ENCODE measurements around the gene EFCAB13.
"Not testable (repeated sequence)": the region's sequence is repeated elsewhere in the genome, so short reads cannot be mapped to it uniquely, and the experiment has no call there.

EFCAB13 gene

DNA sequence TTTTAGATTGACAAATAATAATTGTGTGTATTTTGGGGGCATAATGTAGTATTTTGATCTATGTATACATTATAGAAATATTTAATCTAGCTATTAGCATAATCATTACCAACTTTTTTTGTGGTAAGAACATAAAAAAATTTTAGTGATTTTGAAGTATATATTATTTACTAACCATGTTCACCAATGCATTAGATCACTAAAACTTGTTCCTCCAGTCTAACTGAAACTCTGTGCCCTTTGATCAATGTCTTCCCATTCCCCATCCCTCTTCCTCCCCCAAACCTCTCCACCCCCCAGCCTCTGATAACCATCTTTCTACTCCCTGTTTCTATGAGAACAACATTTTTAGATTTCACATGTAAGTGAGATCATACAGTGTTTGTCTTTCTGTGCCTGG is 8.5 kb downstream of the EFCAB13 start:
- DNase-seq, result no peak

DNA sequence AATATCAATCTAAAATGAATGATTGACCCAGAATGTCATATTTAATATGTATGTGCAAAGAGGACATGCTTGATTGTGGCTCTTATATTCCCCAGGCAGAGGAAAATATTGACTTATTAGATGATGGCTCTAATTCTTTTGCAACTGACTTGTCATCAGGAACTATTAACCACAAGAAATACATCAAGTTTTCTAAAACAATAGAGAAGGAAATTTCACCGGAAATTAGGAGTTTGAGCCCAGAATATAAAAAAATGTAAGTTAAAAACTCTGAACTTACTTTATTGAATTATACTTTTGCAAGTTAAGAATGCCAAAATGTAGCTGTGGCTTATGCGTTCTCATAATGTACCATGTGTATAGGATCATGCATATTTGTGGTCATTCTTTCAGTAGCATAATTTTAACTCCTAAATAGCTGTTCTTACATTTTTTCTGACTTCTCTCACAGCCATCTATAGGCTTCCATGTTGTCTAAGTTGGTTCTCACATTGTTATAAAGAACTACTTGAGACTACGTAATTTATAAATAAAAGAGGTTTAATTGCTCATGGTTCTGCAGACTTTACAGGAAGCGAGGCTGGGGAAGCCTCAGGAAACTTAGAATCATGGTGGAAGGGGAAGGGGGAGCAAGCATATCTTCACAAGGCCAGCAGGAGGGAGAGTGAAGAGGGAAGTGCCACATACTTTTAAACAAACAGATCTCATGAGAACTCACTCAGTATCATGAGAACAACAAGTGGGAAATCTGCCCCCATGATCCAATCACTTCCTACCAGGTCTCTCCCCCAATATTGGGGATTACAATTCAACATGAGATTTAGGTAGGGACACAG is 11.6 kb downstream of the EFCAB13 start:
- no peak for DNase-seq

DNA sequence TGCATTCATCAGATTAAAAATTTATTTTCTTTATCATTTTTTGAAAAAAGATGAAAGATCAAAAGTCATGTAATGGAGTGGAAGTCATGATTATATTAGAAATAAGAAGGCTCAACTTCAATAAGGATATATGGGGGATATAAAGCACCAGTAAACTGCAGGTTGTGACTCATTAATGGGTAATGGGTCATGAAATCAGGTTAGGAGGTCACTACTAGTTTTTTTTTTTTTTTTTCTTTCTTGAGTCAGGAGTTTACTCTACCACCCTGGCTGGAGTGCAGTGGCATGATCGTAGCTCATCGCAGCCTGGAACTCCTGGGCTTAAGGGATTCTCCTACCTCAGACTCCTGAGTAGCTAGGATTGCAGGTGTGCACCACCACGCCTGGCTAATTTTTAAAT is 14.3 kb downstream of the EFCAB13 start:
- DNase-seq, result no peak

DNA sequence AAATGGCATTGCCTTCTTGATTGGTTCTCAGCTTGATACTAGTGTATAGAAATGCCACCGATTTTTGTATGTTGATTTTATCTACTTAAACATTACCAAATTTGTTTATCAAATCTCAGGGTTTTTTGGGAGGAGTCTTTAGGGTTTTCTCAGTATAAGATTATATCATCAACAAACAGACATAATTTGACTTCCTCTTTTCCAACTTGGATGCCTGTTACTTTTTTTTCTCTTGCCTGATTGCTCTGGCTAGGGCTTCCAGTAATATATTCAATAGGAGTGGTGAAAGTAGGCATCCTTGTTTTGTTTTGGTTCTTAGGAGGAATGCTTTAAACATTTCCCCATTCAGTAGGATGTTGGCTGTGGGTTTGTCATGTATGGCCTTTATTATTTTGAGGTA is 29.1 kb downstream of the EFCAB13 start:
- DNase-seq, result no peak

DNA sequence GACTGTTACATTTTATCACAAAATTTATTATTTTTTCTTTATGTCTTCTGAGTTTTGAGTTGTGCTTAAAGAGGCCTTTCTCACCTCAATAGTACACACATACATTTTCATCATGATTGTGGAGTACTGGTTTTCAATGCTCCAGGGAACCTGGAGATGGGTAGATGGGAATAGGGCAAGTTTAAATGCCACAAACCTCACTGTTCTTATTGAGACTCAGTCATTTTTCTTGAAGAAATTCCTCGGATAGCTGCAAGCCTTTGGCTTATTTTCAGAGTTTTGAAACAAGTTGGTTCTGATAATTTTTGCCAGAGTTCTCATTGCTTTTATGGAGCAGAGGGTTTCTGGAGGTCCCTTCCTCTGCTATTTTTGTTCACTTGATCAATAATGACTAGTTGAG is 34.9 kb downstream of the EFCAB13 start:
- no peak for DNase-seq

DNA sequence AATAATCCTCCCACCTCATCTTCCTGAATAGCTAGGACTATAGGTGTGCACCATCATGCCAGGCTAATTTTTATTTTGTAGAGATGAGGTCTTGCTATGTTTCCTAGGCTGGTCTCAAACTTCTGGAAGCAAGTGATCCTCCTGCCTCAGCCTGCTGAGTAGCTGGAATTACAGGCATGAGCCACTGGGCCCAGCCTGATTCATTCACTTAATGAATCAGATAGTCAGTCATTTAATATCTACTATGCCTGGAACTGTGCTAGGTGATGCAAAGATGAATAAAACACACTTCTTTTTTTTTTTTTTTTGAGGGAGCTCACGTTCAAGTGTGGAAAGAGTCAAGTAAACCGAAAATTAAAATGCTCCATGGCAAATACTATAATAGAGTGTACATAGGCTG is 39.4 kb downstream of the EFCAB13 start:
- no peak for DNase-seq

DNA sequence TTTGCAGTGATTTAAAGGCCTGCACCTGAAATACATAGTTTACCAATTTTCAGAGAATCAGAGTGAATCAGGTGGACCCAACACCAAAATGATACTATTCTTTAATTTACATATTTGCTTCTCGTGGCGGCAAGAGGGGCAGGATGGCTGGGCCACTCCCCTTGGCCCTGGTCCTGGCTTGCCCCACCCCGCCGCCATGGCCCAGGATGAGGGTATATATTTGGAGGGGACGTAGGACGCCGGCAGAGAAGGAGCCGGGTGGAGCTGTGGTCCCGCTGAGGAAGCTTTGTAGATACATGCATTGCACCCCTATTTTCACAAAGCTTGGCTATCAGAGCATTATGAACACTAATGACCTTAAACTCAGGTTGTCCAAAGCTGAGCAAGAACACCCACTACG is 43.5 kb downstream of the EFCAB13 start:
- no peak for DNase-seq

DNA sequence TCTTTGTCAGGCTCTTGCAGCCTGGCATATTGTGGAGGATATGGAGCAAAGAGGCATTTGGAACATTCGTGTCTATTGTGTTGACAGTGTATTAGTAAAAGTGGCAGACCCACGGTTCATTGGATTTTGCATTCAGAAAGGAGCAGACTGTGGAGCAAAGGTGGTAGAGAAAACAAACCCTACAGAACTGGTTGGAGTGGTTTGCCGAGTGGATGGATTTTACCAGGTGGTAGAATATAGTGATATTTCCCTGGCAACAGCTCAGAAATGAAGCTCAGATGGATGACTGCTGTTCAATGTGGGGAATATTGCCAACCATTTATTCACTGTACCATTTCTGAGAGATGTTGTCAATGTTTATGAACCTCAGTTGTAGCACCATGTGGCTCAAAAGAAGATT is 44.5 kb downstream of the EFCAB13 start:
- no peak for DNase-seq

DNA sequence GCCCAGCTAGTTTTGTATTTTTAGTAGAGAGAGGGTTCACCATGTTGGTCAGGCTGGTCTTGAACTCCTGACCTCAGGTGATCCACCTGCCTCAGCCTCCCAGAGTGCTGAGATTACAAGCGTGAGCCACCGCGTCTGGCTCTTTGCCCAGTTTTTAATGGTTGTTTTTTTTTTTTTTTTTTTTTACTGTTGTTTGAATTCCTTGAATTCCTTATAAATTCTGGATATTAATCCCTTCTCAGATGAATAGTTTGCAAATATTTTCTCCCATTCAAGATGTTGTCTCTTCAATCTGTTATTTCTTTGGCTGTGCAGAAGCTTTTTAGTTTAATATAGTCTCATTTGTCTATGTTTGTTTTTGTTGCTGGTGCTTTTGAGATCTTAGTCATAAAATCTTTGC is 47.1 kb downstream of the EFCAB13 start:
- DNase-seq, result not testable (repeated sequence)

DNA sequence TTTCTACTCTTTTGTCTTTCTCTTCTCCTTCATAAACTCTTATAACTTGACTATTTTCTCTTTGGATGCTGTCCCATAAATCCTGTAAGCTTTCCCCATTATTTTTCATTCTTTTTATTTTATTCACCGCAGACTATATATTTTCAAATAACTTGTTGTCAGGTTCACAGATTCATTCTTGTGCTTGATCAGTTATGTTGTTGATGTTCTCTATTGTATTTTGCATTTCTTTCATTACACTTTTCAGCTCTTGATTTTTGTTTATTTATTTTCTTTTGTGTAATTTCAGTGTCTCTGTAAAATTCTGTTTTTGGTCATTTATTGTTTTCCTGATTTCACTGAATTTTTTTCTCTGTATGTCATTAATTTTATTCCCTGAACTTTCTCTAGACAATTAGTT is 49.2 kb downstream of the EFCAB13 start:
- DNase-seq, result no peak

DNA sequence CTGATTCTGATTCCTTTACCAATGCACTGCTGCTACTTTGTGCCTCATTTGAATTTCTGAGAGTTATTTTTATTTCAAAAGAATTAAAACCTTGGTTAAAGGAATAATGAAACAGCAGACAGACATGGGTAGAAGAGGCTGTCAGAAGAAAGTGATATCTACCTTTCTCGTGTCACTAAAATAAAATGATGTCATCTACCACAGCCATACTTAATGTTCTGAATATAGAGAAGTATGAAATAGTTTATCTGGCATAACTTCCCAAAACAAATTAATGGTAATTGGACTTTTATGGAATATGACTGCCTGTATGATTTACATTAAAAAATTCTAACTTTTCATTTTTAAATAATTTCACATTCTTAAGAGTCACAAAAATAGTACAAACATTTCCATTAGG is 52.5 kb downstream of the EFCAB13 start:
- no peak for DNase-seq

DNA sequence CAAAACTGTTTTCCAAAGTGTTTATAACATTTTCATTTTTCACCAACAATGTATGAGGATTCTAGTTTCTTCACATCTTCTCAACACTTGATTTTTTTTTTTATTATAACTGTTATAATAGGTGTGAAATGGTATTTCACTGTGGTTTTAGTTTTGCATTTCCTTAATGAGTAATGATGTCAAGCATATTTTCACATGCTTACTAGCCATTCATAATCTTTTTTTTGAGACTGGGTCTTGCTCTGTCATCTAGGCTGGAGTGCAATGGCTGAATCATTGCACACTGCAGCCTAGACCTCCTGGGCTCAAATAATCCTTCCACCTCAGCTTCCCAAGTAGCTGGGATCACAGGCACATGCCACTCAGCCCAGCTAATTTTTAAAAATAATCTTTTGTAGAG is 65.1 kb downstream of the EFCAB13 start:
- no peak for DNase-seq

DNA sequence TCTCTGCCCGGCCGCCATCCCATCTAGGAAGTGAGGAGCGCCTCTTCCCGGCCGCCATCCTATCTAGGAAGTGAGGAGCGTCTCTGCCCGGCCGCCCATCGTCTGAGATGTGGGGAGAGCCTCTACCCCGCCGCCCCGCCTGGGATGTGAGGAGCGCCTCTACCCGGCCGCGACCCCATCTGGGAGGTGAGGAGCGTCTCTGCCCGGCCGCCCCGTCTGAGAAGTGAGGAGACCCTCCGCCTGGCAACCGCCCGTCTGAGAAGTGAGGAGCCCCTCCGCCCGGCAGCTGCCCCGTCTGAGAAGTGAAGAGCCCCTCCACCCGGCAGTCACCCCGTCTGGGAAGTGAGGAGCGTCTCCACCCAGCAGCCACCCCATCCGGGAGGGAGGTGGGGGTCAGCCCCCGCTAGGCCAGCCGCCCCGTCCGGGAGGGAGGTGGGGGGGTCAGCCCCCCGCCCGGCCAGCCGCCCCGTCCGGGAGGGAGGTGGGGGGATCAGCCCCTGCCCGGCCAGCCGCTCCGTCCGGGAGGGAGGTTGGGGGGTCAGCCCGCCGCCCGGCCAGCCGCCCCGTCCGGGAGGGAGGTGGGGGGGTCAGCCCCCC is 73.9 kb downstream of the EFCAB13 start:
- DNase-seq, result not testable (repeated sequence)

DNA sequence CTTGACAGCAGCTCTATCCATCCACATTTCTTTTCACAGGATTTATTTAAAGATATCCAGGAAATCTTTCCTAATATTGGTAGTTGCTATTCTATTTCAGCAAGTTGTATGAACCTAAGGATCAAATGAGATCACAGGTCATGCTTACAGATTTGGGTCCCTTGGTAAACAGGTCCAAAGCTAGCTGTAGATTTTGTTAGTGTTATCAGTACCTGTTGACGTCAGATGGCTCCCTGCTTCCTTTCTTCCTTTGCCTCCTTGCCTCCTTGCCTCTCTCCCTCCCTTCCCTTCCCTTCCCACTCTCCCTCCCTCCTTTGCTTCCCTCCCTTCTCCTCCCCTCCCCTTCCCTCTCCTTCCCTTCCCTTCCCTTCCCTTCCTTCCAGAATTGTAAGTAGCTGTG is 76.6 kb downstream of the EFCAB13 start:
- DNase-seq, result no peak

DNA sequence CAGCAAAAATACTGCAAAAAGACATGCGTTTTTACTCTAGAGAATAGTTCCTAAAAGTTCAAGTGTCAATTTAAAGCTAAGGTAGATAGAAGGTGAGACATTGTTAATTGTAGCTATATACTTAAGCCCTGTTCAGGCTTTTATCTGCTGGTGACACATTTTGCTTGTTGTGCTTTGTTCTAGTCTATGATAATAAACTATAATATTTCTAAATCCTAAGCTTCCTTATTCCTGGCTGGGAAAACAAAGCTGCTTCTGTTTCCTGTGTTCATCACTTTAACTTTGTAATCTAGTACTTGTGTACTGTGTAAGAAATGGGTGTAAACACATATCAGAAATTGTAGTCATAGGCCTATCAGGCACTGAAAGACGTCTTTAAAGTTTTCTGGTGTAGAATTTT is 77.3 kb downstream of the EFCAB13 start:
- no peak for DNase-seq

DNA sequence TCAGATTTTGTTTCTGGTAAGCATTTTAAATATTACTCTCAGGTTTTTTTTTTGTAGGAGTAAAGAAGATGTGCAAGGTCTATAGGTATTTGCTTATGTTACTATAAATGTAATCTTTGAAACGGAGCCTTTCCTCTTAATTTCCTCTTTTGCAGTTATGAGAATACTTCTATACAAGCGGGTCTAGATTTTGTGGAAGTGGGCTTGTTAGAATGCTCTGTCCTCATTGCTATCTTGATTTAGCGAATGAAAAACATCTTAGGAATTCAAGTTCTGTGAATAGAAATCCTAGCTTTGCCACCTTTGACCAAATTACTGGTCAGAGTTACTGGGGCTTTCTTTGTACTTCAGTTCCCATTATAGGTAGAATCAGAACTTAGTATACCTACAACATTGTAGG is 80.3 kb downstream of the EFCAB13 start:
- DNase-seq, result no peak

DNA sequence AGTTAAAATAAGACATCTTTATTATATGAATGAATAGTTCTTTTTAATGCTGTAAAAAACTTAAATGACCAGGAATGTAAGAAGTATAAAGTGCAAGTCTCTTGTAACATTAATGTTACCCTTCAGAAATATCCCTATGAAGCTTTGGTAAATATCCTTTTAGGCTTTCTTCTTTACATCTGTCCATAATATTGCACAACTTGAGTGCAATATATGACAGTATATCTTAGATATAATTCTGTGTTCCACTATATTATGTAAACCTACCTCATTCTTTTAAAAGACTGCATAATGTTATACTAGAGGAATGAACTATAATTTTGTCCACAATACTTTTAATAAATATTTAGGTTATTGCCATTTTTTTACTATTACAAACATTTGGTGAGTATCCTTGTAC is 81.1 kb downstream of the EFCAB13 start:
- no peak for DNase-seq

DNA sequence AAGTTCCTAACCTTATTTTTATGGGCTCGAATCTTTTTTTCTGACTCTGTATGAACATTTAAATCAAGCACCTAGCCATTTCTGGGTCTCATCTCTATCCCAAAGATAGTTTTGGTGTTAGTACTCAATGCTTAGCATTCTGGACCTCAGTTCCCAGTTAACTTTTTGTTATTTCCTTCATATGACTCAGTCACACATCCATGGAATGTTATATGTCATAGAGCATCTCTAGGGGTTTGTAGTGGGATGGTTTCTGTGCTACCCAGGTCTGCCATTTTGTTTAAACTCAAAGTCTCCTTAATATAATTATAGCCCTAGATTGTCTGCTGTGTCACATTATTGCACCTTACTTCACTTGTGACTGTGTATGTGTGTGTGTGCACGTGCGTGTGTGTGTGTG is 90.1 kb downstream of the EFCAB13 start:
- DNase-seq, result no peak

DNA sequence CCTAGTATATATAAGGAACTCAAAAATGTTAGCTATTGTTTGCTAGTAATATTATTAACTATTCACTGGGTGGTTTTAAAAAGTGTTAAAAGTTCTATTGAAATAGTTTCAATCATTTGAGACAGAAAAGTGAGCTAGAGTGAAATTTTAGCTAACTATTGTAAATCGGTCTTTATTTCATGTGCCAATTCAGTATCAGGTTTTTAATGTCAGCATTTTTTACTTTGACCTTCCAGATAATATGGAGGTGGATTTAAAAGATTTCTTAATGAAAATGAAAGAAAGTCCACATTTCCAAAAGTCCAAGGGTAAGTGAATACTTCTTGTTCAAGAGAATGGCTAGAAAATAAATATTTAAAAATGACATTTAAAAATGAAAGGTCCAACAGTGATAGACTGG is 90.9 kb downstream of the EFCAB13 start:
- DNase-seq, result no peak

DNA sequence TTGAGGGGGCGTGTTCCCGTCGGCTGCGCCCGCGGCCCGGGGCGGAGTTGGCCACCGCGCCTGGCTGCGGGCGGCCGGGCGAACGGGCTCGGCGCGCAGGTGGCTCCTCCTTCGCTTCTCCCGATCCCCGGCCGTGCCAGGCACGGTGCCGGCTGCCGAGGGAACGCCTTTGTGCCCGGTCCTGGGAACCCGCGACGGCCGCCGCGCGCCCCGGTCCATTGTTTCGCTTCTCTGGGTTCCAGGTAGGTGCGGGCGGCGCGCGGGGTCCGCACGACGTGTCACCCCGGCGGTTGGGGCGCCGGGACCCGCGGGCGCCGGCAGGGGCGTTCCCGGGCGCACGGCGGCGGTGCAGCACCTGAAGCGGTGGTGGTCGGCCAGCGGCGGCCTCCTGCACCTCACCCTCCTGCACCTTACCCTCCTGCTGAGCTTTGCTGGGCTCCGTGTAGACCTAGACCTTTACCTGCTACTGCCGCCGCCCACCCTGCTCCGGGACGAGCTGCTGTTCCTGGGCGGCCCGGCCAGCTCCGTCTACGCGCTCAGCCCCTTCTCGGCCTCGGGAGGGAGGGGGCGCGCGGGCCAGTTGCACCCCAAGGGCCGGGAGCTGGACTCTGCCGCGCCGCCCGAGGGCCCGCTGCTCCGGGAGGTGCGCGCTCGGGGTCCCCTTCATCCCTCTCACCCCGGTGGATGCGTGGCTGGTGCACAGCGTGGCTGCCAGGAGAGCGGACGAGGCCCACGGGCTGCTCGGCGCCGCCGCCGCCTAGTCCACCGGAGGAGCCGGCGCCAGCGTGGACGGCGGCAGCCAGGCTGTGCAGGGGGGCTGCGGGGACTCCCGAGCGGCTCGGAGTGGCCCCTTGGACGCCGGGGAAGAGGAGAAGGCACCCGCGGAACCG is 99.9 kb downstream of the EFCAB13 start:
- DNase-seq, result peak; percentile 23

DNA sequence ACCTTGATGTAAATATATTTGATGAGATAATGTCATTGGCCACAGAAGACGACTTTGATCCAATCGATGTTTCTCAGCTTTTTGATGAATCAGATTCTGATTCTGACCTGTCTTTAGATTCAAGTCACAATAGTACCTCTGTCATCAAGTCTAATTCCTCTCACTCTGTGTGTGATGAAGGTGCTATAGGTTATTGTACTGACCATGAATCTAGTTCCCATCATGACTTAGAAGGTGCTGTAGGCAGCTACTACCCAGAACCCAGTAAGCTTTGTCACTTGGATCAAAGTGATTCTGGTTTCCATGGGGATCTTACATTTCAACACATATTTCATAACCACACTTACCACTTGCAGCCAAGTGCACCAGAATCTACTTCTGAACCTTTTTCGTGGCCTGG is 101.5 kb downstream of the EFCAB13 start:
- DNase-seq, result not testable (repeated sequence)

DNA sequence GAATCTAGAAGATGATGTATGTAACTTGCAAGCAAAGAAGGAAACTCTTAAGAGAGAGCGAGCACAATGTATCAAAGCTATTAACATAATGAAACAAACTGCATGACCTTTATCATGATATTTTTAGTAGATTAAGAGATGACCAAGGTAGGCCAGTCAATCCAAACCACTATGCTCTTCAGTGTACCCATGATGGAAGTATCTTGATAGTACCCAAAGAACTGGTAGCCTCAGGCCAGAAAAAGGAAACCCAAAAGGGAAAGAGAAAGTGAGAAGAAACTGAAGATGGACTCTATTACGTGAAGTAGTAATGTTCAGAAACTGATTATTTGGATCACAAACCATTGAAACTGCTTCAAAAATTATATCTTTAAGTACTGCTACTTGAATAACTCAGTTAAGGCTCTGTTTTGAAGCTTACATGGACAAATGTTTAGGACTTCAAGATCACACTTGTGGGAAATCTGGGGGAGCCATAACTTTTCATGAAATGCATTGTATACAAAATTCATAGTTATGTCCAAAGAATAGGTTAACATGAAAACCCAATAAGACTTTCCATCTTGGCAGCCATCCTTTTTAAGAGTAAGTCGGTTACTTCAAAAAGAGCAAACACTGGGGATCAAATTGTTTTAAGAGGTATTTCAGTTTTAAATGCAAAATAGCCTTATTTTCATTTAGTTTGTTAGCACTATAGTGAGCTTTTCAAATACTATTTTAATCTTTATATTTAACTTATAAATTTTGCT is 102.3 kb downstream of the EFCAB13 start:
- DNase-seq, result not testable (repeated sequence)

DNA sequence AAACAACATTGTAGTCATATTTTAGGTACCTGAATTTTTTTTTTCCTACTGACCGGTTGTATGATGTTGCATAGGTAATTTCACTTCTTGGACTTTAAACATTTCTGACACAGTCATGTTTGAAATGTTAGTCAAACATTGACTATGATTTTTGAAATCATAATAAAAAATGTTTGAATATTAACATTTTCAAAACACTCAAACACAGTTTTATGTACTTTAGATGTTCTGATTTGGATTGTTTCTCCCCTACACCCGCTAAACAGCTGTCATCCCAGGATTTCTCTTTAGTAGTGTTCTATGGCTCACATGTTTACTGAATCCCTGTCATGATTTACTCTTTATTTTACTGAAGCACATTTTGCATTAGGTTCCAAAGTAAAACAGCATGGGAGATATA is 104.2 kb downstream of the EFCAB13 start:
- DNase-seq, result no peak

Measured in NCI-H1105 (cell line).